HFFc6 (cell line): ENCODE measurements around the gene NLGN4X. TPM values are rescaled to one million over a fixed set of nuclear protein-coding genes. Genes with fewer than 3 reads are reported as not detected.

Source experiments
- DNase-seq: peaks from one replicate; pipeline ENCODE4 v3.0.0-alpha.2; 2018
- H3K27ac Mint-ChIP-seq: 2 replicates; pipeline ENCODE4 v1.8.0; 2020; ENCODE audit warnings: mild to moderate bottlenecking, mixed read lengths
- H3K27me3 Mint-ChIP-seq: 2 replicates; pipeline ENCODE4 v1.8.0; 2021; ENCODE audit warnings: mild to moderate bottlenecking, moderate library complexity, mixed read lengths; ENCODE audit not compliant: insufficient read depth
- H3K36me3 Mint-ChIP-seq: 2 replicates; pipeline ENCODE4 v1.8.0; 2021; ENCODE audit warnings: low read depth, mixed read lengths
- H3K4me1 Mint-ChIP-seq: 2 replicates; pipeline ENCODE4 v1.8.0; 2020; ENCODE audit warnings: low read depth, mixed read lengths
- H3K4me3 Mint-ChIP-seq: 2 replicates; pipeline ENCODE4 v1.8.0; 2020; ENCODE audit warnings: mild to moderate bottlenecking, moderate library complexity, mixed read lengths
- H3K9me3 Mint-ChIP-seq: 2 replicates; pipeline ENCODE4 v1.8.0; 2020; ENCODE audit warnings: mild to moderate bottlenecking, mixed read lengths
- CTCF ChIP-seq: fragments of 200-600 bp; sonication (generic); IDR thresholded peaks from 2 replicates; pipeline ENCODE4 v1.5.0; 2021; ENCODE audit warnings: antibody characterized with exemption, mild to moderate bottlenecking
- total RNA-seq, 6 experiments: library from RNA; stranded (reverse); fragmentation: NEBNext Ultra II Directional; extraction: Animal tissue kit (Norgen Biotek cat#: 25700); gene quantifications; 2 replicates in 1 of 6; 3 replicates in 5 of 6; pipeline ENCODE4 v1.2.3, GENCODE V29; 2021

NLGN4X gene
- total RNA-seq, 6 experiments from 2014 or later, result not detected

DNA sequence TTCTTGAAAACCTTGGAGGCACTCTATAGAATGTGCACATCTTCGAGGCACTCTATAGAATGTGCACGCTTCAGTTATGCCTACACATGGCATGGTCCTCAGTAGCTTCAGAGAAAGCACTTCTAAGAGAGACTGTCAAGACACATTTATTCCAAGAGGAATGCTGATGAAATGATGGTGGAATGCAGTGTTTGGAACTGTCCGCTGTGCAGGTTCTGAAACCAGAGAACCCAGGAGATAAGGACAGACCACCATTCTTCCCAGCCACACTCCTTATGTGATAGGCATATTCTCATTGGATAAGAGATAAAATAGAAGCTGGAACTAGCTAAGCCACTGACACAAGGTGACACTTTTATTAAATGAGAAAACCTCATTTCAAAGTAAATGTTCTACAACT, 263.3 kb downstream of the NLGN4X start:
- no peak for DNase-seq
- peaks cover 8% of the 10 kb centered on the region for H3K9me3 Mint-ChIP-seq
- H3K27me3 Mint-ChIP-seq, result no peaks in the 10 kb centered on the region

GRCh38 chrX:5959286-5959685, 269.4 kb downstream of the NLGN4X start:
- H3K27me3 Mint-ChIP-seq, result no peaks in the 10 kb centered on the region
- no peak for TF ChIP-seq CTCF
- no peak overlapping the region for H3K27ac Mint-ChIP-seq
- no peaks in the 10 kb centered on the region for H3K4me1 Mint-ChIP-seq
- peaks cover 8% of the 10 kb centered on the region; the same call in 1 of the 2 replicates for H3K9me3 Mint-ChIP-seq
- H3K36me3 Mint-ChIP-seq, result no peaks in the 10 kb centered on the region
- no peak for DNase-seq
- H3K4me3 Mint-ChIP-seq, result no peak overlapping the region

More for the DNA sequence above, 263.3 kb downstream of the NLGN4X start:
- no peak for TF ChIP-seq CTCF
- no peaks in the 10 kb centered on the region for H3K4me1 Mint-ChIP-seq
- H3K4me3 Mint-ChIP-seq, result no peak overlapping the region
- H3K27ac Mint-ChIP-seq, result no peak overlapping the region
- no peaks in the 10 kb centered on the region for H3K36me3 Mint-ChIP-seq

DNA sequence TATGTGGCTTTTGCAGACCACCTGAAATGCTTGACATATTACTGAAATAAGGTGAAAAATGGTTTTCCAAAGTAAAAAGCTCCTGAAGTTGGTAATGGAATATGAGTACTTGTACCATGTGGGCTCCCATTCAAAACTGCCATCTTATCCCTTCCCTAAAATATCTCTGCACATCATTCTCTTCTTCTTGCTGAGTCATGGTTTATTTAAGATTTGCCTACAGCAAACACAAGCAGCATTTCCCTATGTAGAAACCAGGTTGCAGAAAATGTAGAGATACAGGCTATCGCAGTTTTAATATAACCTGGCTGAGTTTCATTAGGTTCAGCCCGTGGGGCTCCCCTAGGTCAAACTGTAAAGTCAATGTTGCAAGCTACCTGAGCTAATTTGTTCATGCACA, 270.1 kb downstream of the NLGN4X start:
- Mint-ChIP-seq H3K9me3 (peaks cover 4% of the 10 kb centered on the region; the same call in 1 of the 2 replicates), H3K4me3 (no peak overlapping the region), H3K36me3 (no peaks in the 10 kb centered on the region), H3K27ac (no peak overlapping the region), H3K4me1 (no peaks in the 10 kb centered on the region), H3K27me3 (no peaks in the 10 kb centered on the region)
- TF ChIP-seq CTCF, result no peak
- DNase-seq, result no peak

- no peaks in the 10 kb centered on the region for H3K27me3 Mint-ChIP-seq
- no peak for TF ChIP-seq CTCF
- no peaks in the 10 kb centered on the region for H3K36me3 Mint-ChIP-seq
- DNase-seq, result no peak
- no peaks in the 10 kb centered on the region for H3K4me1 Mint-ChIP-seq
- no peak overlapping the region for H3K4me3 Mint-ChIP-seq
- no peak overlapping the region for H3K27ac Mint-ChIP-seq
- H3K9me3 Mint-ChIP-seq, result peaks cover 4% of the 10 kb centered on the region; the same call in 1 of the 2 replicates
Observed at GRCh38 chrX:5957506-5957905, 271.2 kb downstream of the NLGN4X start.

DNA sequence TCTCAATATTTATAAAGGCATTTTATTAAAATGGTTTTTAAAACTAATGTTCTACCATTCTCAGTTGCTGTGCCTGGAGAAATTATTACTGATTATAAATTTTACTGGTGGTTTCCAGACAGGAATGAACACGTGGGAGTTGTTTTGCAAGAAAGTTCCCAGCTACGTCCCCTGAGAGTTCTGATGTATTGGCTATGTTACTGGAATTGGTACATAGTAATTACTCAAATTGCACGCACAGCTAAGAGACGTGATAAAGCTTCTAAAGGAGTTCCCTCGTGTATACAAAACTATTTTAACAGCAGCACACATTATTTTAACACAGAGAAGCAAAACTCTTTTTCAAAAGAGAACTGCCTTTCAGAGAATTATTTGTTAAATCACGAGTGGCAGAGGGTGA, 292.2 kb downstream of the NLGN4X start:
- Mint-ChIP-seq H3K27ac (no peak overlapping the region), H3K27me3 (no peaks in the 10 kb centered on the region), H3K4me3 (no peak overlapping the region), H3K9me3 (peaks cover 28% of the 10 kb centered on the region), H3K36me3 (no peaks in the 10 kb centered on the region), H3K4me1 (no peaks in the 10 kb centered on the region)
- TF ChIP-seq CTCF, result no peak
- DNase-seq, result no peak

GRCh38 chrX:5928224-5928623, 300.4 kb downstream of the NLGN4X start:
- peaks cover 8% of the 10 kb centered on the region for H3K9me3 Mint-ChIP-seq
- H3K27ac Mint-ChIP-seq, result no peak overlapping the region
- no peak overlapping the region for H3K4me3 Mint-ChIP-seq
- no peak for DNase-seq
- no peaks in the 10 kb centered on the region for H3K4me1 Mint-ChIP-seq
- H3K27me3 Mint-ChIP-seq, result no peaks in the 10 kb centered on the region
- no peak for TF ChIP-seq CTCF
- H3K36me3 Mint-ChIP-seq, result no peaks in the 10 kb centered on the region
